Upper lobe of left lung (tissue), 4 donors: ENCODE results near the gene ACMSD.

ENCODE experiments used
- CTCF ChIP-seq, 6 experiments: fragments of 450-650 bp in 4 of 6; fragments of 200-600 bp in 2 of 6; sonication (generic) in 2 of 6; IDR thresholded peaks; one replicate each; pipeline ENCODE4 v1.5.1; 2016 to 2019; ENCODE audit warnings: antibody characterized with exemption in 6 of 6
- POLR2A ChIP-seq, 4 donors: fragments of 450-650 bp; IDR thresholded peaks; one replicate each; pipeline ENCODE4 v1.5.1; 2016 to 2017; ENCODE audit warnings: antibody characterized with exemption in 4 of 4, mild to moderate bottlenecking in 2 of 4
- POLR2AphosphoS5 ChIP-seq, 2 donors: sonication (generic); formaldehyde crosslinking; IDR thresholded peaks; one replicate each; pipeline ENCODE4 v1.5.1; 2017; ENCODE audit warnings: antibody characterized with exemption in 2 of 2

- no peak for TF ChIP-seq CTCF (IDR thresholded peaks at IDR 0.05)
- no peak for TF ChIP-seq POLR2A (IDR thresholded peaks at IDR 0.05)
- no peak for TF ChIP-seq POLR2AphosphoS5 (IDR thresholded peaks at IDR 0.05)
These were observed 73.0 kb downstream of the ACMSD start for GRCh38 chr2:134911400-134911785.
